Right cardiac atrium (tissue), 5 donors: Measurements from ENCODE around the gene TMPRSS3. TPM values are rescaled to one million over a fixed set of nuclear protein-coding genes. Genes with fewer than 3 reads are reported as not detected.

Experiments
- polyA plus RNA-seq: library from polyadenylated mRNA; stranded (reverse); fragments of 200-250 nt; gene quantifications from one replicate; pipeline ENCODE4 v1.2.3, GENCODE V29; 2013
- total RNA-seq, 4 donors: library from RNA; stranded (reverse); fragmentation: NEBNext Ultra II Directional; extraction: Animal tissue kit (Norgen Biotek cat#: 25700); gene quantifications; one replicate each; pipeline ENCODE4 v1.2.1, GENCODE V29; 2021
- donor health status: healthy with polysubstance abuse.
- donor health status: DM: no; HTN: yes; CAD: no.
- donor health status: DM: no; HTN: no; CAD: no.
- donor health status: DM: no; HTN: yes; CAD: no; lungs with severe emphysema.
- donor health status: DM: yes; HTN: yes; CAD: no.

The TMPRSS3 gene
- total and polyA plus RNA-seq, 5 donors, result not detected

Other genes starting within 250 kb of the TMPRSS3 start
- gene ABCG1, start 176.9 kb downstream of the TMPRSS3 start, total RNA-seq, result 10 to 100 TPM in 1 of 4 donors, 1 to 10 TPM in 3; 3.6 to 11.5 (median 5.8) TPM
- 5.7 TPM for gene ABCG1, start 176.9 kb downstream of the TMPRSS3 start, polyA plus RNA-seq
- 1 to 10 TPM; 1.2 to 2.2 (median 1.7) TPM for gene TFF3, start 80.6 kb downstream of the TMPRSS3 start, total RNA-seq
- 2.6 TPM for gene TFF3, start 80.6 kb downstream of the TMPRSS3 start, polyA plus RNA-seq
- gene TFF2, start 45.1 kb downstream of the TMPRSS3 start, total RNA-seq, result not detected
- not detected for gene TFF2, start 45.1 kb downstream of the TMPRSS3 start, polyA plus RNA-seq
- not detected for gene TFF1, start 29.5 kb downstream of the TMPRSS3 start, total RNA-seq
- gene TFF1, start 29.5 kb downstream of the TMPRSS3 start, polyA plus RNA-seq, result not detected
- gene UBASH3A, start 7.8 kb upstream of the TMPRSS3 start, total RNA-seq, result under 1 TPM; 0.15 to 0.29 (median 0.25) TPM
- 0.07 TPM for gene UBASH3A, start 7.8 kb upstream of the TMPRSS3 start, polyA plus RNA-seq
- not detected for gene RSPH1, start 100.2 kb upstream of the TMPRSS3 start, total RNA-seq
- gene RSPH1, start 100.2 kb upstream of the TMPRSS3 start, polyA plus RNA-seq, result not detected
- 1 to 10 TPM; 2.7 to 2.9 (median 2.9) TPM for gene SLC37A1, start 117.8 kb upstream of the TMPRSS3 start, total RNA-seq
- 1.9 TPM for gene SLC37A1, start 117.8 kb upstream of the TMPRSS3 start, polyA plus RNA-seq